ENCODE results near the gene RIPOR3.
"Not testable (repeated sequence)": the region's sequence is repeated elsewhere in the genome, so short reads cannot be mapped to it uniquely, and the experiment has no call there.

The RIPOR3 gene

GRCh38 chr20:50676858-50677257 lies 14.5 kb downstream of the RIPOR3 start:
- DNase-seq, result no peak

- DNase-seq, result not testable (repeated sequence)
Measured at GRCh38 chr20:50676377-50676731, 15.0 kb downstream of the RIPOR3 start.

- no peak for DNase-seq
Measured at GRCh38 chr20:50675671-50676376, 15.5 kb downstream of the RIPOR3 start.

GRCh38 chr20:50674138-50674825 lies 17.1 kb downstream of the RIPOR3 start:
- no peak for DNase-seq

GRCh38 chr20:50673466-50674137 lies 17.7 kb downstream of the RIPOR3 start:
- DNase-seq, result no peak

GRCh38 chr20:50673146-50673465 lies 18.2 kb downstream of the RIPOR3 start:
- DNase-seq, result no peak

GRCh38 chr20:50672400-50673145 lies 18.8 kb downstream of the RIPOR3 start:
- no peak for DNase-seq

GRCh38 chr20:50671626-50672025 lies 19.7 kb downstream of the RIPOR3 start:
- no peak for DNase-seq

GRCh38 chr20:50671010-50671409 lies 20.3 kb downstream of the RIPOR3 start:
- not testable (repeated sequence) for DNase-seq

- DNase-seq, result no peak
Measured at GRCh38 chr20:50670126-50670862, 21.0 kb downstream of the RIPOR3 start.

GRCh38 chr20:50668798-50669197 lies 22.5 kb downstream of the RIPOR3 start:
- DNase-seq, result no peak

- DNase-seq, result no peak
Measured at GRCh38 chr20:50668326-50668725, 23.0 kb downstream of the RIPOR3 start.

GRCh38 chr20:50666709-50667298 lies 24.5 kb downstream of the RIPOR3 start:
- no peak for DNase-seq

- DNase-seq, result no peak
Measured at GRCh38 chr20:50664254-50664653, 27.1 kb downstream of the RIPOR3 start.

- no peak for DNase-seq
Measured at GRCh38 chr20:50663095-50663821, 28.1 kb downstream of the RIPOR3 start.

GRCh38 chr20:50659975-50660670 lies 31.2 kb downstream of the RIPOR3 start:
- DNase-seq, result no peak

GRCh38 chr20:50658804-50659380 lies 32.5 kb downstream of the RIPOR3 start:
- DNase-seq, result no peak

- DNase-seq, result no peak
Measured at GRCh38 chr20:50655311-50655880, 35.9 kb downstream of the RIPOR3 start.

- DNase-seq, result no peak
Measured at GRCh38 chr20:50654904-50655303, 36.4 kb downstream of the RIPOR3 start.

- DNase-seq, result no peak
Measured at GRCh38 chr20:50652702-50653294, 38.5 kb downstream of the RIPOR3 start.

All from activated CD8-positive, alpha-beta memory T cell treated with anti-CD3 and anti-CD28 coated beads, Interleukin-2, amount 50 U/mL, for 4 hours (primary cell).